Pulmonary artery endothelial cell (primary cell): ENCODE results near the gene STX17. TPM values are rescaled to one million over a fixed set of nuclear protein-coding genes. Genes with fewer than 3 reads are reported as not detected.
A peak's percentile ranks its signal among the peaks of the same experiment; 100 is the strongest.
"Not testable (repeated sequence)": the region's sequence is repeated elsewhere in the genome, so short reads cannot be mapped to it uniquely, and the experiment has no call there.

ENCODE experiments used
- DNase-seq: peaks from one replicate; pipeline ENCODE4 v3.0.0-alpha.2; 2011; ENCODE audit warnings: low read depth, low spot score
- total RNA-seq: library from RNA; depleted of rRNA; stranded (reverse); fragments of >200 nt; gene quantifications from 2 replicates; pipeline ENCODE4 v1.2.3, GENCODE V29; 2014

The STX17 gene
- total RNA-seq, 1 donor from 2014 or later: 12.9 TPM

- DNase-seq: no peak
Measured at GRCh38 chr9:99967457-99967856, 61.0 kb downstream of the STX17 start.

- no peak for DNase-seq
Measured at GRCh38 chr9:99970481-99970880, 64.0 kb downstream of the STX17 start.

GRCh38 chr9:99971410-99971809 is 65.0 kb downstream of the STX17 start:
- no peak for DNase-seq

GRCh38 chr9:99973455-99973854 is 67.0 kb downstream of the STX17 start:
- no peak for DNase-seq

GRCh38 chr9:99977033-99977792 is 70.8 kb downstream of the STX17 start:
- no peak for DNase-seq

- no peak for DNase-seq
Measured at GRCh38 chr9:99978221-99978620, 71.8 kb downstream of the STX17 start.

GRCh38 chr9:99980598-99980997 is 74.1 kb downstream of the STX17 start:
- no peak for DNase-seq

- DNase-seq: no peak
Measured at GRCh38 chr9:99986642-99987041, 80.2 kb downstream of the STX17 start.

GRCh38 chr9:99990508-99990907 is 84.1 kb downstream of the STX17 start:
- not testable (repeated sequence) for DNase-seq

GRCh38 chr9:99998266-99998665 is 91.8 kb downstream of the STX17 start:
- no peak for DNase-seq

- no peak for DNase-seq
Measured at GRCh38 chr9:99998866-99999265, 92.4 kb downstream of the STX17 start.

- DNase-seq: no peak
Measured at GRCh38 chr9:99999797-100000196, 93.3 kb downstream of the STX17 start.

GRCh38 chr9:100011062-100011681 is 104.7 kb downstream of the STX17 start:
- peak; percentile 15 for DNase-seq

GRCh38 chr9:100012279-100012678 is 105.8 kb downstream of the STX17 start:
- no peak for DNase-seq

- DNase-seq: no peak
Measured at GRCh38 chr9:100013573-100013972, 107.1 kb downstream of the STX17 start.

GRCh38 chr9:100014846-100015245 is 108.4 kb downstream of the STX17 start:
- DNase-seq: no peak

- no peak for DNase-seq
Measured at GRCh38 chr9:100019541-100019940, 113.1 kb downstream of the STX17 start.

Other genes starting within 250 kb of the STX17 start
- under 0.01 and 0.07 TPM in 2 replicates for gene NR4A3, start 84.8 kb upstream of the STX17 start, total RNA-seq
- 7.6 and 9.3 TPM in 2 replicates for gene ERP44, start 192.3 kb downstream of the STX17 start, total RNA-seq
- 19.5 and 34.9 TPM in 2 replicates for gene INVS, start 192.6 kb downstream of the STX17 start, total RNA-seq